ENCODE data around the gene ASB10.

Gene ASB10

GRCh38 chr7:151185762-151186639 lies 1.0 kb downstream of the ASB10 start:
- DNase-seq = no peak

- no peak for DNase-seq
Measured at GRCh38 chr7:151181011-151181431, 6.0 kb downstream of the ASB10 start.

GRCh38 chr7:151179946-151180345 lies 7.1 kb downstream of the ASB10 start:
- DNase-seq = no peak

DNA sequence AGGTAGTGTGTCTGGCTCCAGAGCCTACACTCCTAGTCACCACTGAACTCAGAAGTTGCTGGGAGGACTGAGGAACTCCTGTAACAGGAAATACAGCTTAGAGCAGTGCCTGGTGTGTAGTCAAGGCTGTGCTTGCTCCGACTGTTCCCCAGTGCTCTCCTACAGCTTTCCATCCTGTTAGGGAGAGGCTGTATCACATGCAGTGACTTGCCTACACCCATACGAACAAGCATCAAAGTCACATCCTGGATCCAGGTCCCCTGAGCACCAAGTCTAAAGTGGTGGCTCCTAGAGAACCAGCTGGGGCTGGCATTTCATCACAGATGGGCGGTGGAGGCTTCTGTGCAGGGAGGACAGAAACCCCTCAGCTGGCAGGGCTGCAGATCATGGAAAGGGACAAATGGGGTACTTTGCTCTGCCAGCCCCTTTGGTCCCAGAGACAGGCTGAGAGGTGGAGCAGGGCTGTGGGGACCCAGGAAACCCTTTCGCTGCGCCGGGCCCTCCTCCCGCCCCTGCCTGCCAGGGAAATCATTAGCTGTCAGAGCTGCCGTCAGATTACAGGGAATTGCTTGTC lies 7.7 kb downstream of the ASB10 start:
- no peak for DNase-seq

DNA sequence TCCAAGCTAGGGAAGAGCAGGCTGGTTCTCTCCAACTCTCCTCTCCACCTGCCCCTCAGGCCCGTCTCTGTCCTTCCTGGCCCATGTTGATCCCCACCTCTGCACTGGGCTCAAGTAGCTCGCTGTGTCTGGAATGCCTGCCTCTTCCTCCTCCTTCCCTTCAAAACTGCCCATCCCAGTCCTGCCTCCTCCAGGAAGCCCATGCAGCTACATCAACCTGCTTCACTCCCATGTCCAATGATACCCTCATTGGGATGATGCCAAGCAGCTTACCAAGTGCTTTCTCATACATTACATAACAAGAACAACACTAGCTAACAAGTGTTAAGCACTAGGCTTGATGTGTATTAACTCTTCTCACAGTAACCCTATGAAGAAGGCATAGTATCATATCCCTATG lies 8.2 kb downstream of the ASB10 start:
- no peak for DNase-seq

DNA sequence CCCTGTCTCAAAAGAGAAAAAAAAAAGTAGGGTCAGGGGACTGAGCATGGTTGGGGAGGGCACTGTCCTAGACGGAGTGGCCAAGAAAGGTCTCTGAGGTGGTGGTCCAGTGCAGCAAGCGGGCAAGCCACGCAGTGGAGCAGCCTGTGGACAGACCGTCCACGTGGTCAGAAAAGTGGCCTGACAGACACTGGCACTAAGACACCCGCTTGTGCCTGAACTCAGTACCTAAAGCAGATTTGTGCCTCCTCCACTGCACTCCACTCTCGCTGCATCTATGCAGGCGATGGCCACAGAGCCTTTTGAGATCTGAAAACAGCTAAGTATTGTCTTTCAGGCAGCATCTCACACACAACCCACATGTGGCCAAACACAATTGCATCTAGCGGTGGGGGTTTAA lies 8.8 kb downstream of the ASB10 start:
- DNase-seq = no peak

GRCh38 chr7:151177310-151177709 lies 9.7 kb downstream of the ASB10 start:
- no peak for DNase-seq

- no peak for DNase-seq
Measured at GRCh38 chr7:151176401-151176800, 10.6 kb downstream of the ASB10 start.

GRCh38 chr7:151175793-151176311 lies 11.2 kb downstream of the ASB10 start:
- DNase-seq = no peak

GRCh38 chr7:151175047-151175792 lies 11.8 kb downstream of the ASB10 start:
- no peak for DNase-seq

DNA sequence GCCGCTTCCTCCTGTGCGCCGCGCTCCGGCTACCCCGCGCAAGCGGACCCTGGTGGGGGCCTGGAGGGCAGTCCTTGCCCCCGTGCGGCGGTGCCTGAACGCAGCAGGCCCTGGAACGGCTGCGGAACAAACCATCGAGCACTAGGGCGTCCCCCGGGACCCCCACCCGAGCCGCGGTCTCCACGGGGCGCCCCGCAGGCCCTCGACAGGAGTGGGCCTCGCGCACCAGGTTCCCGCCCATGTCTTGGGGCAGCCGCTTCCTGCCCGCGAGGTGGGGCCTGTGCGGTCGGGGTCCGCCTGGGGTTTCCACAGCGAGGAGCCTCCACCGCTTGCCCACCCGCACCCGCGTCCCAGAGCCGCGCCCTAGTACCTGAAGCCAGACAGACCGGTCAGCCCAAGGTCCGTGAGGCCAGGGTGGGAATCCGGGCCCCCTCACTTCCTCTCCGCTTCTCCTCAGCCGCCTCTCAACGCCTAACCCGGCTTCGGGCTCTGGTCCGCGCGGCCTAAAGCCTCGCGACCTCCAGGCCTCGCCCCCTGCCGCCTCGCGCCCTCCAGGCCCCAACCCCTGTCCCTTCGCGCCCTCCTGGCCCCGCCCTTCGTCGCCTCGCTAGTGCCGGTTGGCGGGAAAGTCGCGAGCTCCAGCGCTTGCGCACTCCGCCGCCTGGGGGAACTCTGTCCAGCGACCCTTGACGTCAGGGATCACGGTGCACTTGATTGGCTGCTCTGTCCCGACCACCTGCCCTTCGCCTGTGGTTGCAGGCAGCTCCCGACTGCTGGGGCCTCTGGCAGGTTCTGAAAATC lies 12.6 kb downstream of the ASB10 start:
- DNase-seq = no peak

DNA sequence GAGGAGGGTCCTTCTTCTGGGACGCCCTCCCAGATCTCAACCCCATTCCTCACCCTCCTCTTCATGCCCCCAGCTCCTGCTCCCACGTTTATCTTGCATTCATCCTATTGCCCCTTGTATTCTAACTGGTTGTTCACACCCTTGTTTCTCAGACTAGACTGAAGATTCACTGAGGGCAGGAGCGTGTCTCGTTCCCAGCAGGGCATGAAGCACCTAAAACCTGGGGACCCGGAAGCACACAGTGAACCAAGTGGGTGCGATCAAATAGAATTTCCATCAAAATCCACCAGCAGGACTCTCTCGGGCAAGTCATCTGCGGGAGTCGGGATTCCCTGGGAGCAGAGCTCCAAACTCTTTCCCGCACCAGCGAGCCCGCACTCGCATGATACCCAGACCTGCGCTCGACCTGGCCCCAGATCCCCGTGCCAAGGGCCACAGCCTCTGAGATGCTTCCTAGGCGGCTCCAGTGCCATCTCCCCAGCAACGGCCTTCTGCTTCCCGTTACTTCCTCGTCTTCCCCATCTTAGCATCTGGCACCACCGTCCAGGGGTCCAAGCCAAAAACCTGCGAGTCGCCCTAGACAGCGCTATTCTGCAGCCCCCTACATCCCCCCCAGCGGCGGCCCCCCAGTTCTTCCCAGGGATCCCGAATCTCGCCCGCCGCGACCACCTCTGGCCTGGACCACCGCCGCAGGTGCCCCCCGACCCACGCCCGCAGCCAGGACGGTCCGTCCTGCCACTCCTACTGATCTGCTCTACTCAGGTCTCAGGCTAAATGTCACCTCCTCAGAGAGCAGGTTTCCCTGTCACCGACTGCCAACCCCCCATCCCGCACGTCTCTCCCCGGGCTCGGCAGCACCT lies 13.4 kb downstream of the ASB10 start:
- DNase-seq = no peak

DNA sequence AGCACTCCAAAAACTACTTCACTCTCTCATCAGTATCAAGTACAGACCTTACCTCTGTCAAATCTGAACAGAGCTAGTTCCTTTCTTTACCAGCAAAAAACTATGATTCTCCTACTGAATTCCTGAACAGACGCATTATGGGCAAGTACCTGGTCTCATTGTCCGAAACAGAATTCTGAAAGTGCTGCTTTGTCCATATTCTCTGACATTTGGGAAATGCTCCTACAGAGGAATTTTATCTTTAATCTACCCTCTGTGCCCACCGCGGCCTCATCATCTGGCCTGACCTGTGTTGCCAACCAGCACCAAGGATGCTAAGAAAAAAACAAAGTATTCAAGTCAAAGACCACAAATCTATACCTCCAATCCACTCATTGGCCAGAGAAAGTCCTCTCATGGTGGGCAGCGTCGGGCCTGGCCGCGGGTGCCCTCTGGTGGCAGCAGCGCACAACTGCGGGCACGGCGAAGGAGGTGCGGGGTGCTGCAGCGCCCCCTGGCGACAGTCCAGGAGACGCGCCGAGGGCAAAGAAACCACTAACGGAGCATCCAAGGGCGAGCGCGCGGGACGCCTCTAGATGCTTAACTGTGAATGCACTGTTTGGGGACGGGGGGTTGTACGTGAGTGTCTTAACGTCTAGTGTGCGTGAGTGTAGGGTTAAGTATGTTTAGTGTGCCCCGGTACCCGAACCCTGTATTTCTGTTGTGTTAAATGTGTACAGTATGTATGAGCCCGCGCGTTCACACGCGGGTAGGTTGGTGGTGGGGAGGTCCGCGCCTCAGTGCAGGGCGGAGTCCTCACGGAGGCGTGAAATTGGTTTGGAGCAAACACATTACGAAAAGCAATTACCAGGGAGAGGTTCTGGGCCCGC lies 14.5 kb downstream of the ASB10 start:
- peak; percentile 69 for DNase-seq

GRCh38 chr7:151168787-151169162 lies 18.3 kb downstream of the ASB10 start:
- DNase-seq = no peak

DNA sequence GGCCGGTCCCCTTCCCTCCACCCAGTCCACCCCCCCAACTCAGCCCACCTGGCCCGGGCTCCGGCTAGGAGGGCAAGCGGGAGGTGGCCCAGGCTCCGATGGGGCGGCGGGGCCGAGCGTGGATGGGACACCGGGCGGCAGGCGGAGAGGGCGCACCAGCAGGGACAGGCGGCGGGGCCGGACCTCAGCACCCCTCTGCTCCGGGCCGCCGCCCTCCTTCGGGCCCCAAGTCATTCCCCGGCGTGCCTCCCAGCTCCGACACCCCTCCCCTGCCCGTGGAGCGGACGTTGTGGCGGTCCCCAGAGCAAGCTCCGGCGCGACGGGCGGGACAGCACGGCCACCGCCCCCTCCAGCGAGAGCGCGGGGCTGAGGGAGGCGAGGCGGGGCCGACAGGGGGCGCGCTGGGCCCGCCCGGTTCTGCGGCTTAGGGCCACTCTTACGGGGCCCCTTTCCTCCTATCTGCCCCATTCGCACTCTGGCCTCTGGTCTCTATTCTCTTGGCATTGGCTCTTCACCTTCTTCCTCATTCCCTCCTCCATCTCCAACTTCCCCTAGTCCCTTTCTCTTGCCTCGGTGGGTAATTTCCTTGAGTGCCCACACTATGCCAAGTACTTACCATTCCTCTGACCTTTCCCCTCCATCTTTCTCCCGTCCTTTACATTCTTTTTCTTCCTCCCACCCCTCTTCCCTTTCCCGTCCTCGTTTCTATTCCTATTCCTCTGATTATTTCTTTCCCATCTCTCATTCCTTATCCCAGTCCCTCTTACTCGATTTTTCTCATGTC lies 18.9 kb downstream of the ASB10 start:
- DNase-seq = peak; percentile 41

DNA sequence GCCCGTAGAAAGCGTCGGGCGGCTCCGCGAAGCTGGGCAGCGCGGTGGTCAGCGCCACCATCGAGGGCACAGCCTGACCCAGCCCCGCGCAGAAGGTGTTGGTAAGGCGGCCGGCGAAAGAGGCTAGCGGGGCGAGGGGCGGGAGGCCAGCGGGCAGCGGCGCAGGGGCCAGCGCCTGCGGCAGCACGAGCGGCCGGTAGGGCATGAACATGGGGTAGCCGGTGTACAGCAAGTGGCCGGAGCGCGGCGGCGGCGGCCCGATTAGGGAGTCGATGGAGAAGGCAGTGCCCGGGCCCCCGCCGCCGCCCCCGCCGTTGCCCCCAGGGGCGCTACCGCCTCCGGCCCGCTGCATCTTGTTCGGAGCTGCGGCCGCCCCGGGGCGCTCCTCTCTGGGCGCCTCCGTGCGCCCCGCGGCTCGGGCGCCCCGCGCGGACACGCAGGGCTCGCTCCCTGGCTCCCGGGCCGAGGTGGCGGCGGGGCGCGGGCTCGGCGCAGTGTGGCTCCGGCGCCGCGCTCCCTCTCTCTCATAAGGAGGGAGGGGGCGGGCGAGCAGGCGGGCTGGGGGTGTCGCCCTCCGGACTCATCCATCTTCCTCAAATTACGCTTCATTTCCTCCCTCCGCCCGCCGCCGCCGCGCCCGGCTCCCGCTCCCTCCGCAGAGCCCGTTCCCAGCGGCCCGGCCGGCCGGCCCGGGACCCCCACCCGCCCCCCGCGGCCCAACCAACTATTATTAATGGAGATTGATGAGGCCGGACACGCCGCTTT lies 19.7 kb downstream of the ASB10 start, which contains the start of gene GBX1:
Gene GBX1 (minus strand): TSS at position 498 of the 765 bp plus-strand sequence. CDS start 146 bp downstream, at position 352.
- no peak for DNase-seq

GRCh38 chr7:151166629-151167196 lies 20.3 kb downstream of the ASB10 start:
- no peak for DNase-seq

GRCh38 chr7:151161757-151162156 lies 25.3 kb downstream of the ASB10 start:
- DNase-seq = no peak

Measured in stimulated activated naive CD4-positive, alpha-beta T cell treated with Interleukin-2 at 50 U/mL for 16 hours (primary cell).